ENCODE data around the gene RACGAP1. TPM values are rescaled to one million over a fixed set of nuclear protein-coding genes. Genes with fewer than 3 reads are reported as not detected.
A peak's percentile ranks its signal among the peaks of the same experiment; 100 is the strongest.

The RACGAP1 gene
- total RNA-seq, 2 donors from 2014 or later = 109 to 195 TPM

DNA sequence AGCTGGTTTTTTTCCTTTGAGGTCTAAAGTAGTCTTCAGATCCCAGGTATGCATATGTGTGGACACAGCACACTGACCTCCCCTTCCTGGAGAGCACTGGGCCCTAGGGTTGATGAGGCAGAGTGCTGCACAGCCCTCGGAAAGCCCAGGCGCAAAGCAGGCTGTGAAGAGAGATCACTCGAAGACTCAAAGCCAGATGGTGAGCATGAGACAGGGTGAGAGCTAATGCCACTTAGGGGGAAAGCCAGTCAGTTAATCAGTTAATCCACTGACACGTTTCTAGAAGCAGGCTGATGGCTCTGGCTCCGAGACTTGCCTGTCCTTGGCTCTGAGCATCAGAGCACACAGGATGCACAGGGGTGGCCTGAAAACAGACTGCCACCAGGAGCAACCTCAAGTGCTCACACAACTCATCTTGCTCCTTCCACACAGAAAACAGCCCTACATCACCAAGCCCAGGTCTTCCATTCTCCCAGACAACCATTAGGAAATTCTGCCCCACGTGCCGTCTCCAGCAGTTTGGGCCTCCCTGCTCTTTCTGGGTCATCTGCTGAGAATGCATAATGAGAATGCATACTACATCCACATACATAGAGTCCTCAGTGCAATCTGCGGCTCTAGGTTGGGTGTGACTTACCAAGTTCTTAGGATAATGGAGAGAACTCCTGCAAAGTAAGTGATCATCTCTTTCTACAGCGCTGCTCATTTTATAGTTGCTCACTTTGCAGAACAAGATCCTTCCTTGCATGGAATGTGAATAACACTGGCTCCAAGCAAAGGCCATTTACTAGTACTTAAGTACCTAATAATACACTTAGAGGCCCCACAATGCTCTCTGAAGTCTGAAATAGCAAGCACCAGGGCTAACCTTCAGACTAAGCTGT is 40.6 kb downstream of the RACGAP1 start:
- H3K27ac Mint-ChIP-seq = no peak overlapping the region
- DNase-seq (ENCODE audit: low spot score in 2 of 2) (no peak), ATAC-seq (no peak)
- H3K9me3 Mint-ChIP-seq = no peaks in the 10 kb centered on the region
- H3K36me3 Mint-ChIP-seq = peaks cover 0 to 30% of the 10 kb centered on the region in 2 donors

DNA sequence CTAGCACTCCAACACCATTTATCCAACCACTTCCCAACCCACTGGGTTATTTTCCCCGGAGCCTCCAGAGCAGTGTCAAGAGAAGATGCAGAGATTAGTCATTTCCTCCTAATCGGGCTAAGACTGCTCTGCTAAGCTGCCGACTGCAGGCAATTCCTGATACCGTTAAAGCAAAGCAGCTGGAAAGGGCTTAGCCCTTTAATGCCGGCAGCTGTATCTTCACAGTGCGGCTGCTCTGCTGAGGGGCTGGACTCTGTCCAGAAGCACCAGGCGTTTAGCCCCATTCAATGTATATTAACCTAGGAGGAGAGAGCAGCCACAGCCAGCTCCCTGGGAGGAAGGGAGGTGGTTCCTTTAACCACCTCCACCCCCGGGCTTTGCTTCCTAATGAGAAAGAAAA is 41.4 kb downstream of the RACGAP1 start:
- H3K36me3 Mint-ChIP-seq = peaks cover 0 to 27% of the 10 kb centered on the region in 2 donors
- no peaks in the 10 kb centered on the region for H3K9me3 Mint-ChIP-seq
- ATAC-seq (peak in 1 of 2 donors; percentile 11), DNase-seq (ENCODE audit: low spot score in 2 of 2) (no peak)
- no peak overlapping the region for H3K27ac Mint-ChIP-seq

DNA sequence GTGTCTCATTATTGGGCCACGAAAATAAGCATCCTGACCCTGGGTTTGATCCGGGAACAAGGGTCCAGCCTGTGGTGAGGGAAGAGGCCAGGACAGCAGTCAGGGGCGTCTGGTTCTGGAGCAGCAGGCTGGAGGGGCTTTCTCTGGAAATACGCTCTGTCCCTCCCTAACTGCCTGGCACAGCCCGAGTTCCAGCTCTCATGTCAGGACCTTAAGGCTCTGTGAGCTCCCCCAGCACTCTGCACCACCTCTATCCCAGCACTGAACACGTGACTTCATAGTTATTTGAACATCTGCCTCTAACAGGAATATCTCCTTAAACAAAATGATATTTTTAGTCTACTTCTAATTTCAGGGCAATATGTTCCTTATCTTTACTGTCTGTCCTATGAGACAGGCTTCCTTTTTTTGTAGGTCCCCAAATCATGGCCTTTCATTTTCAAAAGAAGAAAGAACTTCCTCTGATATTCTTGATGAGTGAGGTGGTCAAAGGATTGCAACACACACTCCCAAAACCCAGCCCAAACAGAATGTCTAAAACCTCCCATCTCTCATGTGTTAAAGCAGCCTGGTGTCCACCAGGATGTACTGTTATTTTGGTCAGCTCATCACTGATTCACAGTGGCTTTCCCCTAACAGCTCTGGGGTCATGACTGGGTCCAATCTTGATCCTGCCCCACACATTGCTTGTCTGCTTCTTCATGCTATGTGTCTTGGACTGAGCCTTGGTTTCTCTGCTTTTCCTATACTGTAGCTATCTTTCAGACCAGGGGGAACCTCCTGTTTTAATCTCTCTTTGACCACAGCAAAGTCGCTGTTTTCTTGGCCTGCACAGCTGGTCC is 42.8 kb downstream of the RACGAP1 start:
- peak overlapping the region in 1 of 2 donors; percentile 81 for H3K27ac Mint-ChIP-seq
- no peaks in the 10 kb centered on the region for H3K9me3 Mint-ChIP-seq
- ATAC-seq (no peak), DNase-seq (ENCODE audit: low spot score in 2 of 2) (no peak)
- peaks cover 0 to 15% of the 10 kb centered on the region in 2 donors for H3K36me3 Mint-ChIP-seq

DNA sequence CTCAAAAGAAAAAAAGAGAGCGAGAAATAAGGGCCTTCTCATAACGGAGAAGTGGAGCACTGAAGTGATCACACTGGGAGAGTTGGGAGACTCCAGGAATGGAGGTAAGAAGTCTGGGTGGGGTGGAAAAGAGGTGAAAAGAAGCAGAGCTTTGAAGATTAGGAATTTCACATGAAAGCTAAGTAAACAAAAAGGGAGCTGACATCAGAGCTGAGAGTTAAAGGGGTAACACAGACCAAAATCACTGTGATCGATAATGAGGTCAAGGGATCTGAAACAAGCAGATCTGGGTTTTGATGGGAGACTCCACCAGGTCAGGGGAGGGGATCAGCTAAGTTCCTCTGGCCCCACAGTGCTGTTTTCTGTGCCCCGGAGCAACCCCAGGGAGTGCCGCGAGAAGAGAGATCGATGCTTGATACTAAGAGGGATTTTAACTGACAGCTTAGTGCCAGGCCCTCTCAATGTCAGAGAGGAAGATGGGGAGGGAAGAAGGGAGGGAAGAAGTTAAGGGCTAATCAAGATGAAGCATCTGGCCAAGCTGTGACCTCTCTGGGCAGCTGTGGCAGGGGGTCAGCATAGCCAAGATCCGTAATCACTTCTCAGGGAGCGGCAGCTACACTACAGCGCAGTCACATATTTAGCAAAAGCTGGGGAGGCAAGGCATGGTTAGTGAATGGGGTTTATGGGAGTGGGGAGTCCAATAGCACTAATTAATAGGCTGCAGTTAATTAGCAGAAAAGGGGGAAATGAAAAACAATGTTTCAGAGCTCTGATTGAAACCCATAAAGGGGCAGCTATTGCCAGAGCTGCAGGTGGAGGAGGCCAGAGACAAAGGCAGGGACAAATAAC is 44.6 kb downstream of the RACGAP1 start:
- Mint-ChIP-seq H3K27ac (peak overlapping the region in 1 of 2 donors; percentile 5), H3K36me3 (peaks cover 0 to 6% of the 10 kb centered on the region in 2 donors), H3K9me3 (no peaks in the 10 kb centered on the region)
- no peak for DNase-seq (ENCODE audit: low spot score in 2 of 2)
- no peak for ATAC-seq

DNA sequence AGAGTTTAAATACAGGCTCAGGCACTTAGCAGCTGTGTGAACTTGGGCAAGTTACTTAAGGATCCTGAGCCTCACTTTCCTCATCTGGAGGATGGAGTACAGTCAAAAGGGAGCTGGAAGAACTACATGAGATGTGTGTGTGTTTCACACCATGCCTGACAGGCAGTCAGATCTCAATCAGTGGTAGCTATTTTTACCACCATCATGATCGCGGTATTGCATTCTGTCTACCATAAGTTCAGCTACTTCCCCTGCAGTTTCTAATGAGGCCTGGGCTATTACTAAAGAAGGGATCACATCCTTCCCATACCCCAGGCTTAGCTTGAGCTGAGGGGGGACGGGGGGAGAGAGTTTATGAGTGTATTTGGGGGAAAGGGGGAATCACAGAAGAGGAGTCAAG is 45.5 kb downstream of the RACGAP1 start:
- H3K27ac Mint-ChIP-seq = peak overlapping the region; percentile 5 to 87
- DNase-seq (ENCODE audit: low spot score in 2 of 2) (no peak), ATAC-seq (no peak)
- H3K9me3 Mint-ChIP-seq = no peaks in the 10 kb centered on the region
- no peaks in the 10 kb centered on the region for H3K36me3 Mint-ChIP-seq

DNA sequence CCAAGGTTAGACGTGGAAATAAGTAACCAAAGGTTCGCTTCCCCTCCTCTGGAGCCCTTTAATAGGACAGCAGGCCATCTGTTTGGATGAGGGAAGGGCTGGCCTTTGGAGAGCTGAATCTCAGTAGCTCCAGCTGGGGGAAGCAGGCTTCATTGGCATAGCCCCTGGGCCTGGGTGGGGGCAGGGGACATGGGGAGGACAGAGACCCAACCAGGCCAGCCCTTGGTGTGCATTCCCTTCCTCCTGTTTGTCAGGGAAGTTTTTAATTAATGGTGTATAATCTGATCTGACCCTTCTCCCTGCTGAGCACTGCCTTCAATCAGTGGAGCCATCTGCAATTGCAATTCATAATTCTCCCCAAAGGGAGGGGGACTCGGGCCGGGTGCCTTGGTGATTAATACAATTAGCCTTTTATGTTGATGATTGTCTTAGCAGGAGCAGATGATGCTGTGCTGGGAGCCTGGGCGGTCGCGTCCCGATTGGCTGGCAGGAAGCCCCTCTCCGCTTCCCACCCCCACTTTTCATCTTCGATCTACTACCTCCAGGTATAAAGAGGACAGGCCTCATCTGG is 46.2 kb downstream of the RACGAP1 start:
- Mint-ChIP-seq H3K9me3 (no peaks in the 10 kb centered on the region), H3K36me3 (no peaks in the 10 kb centered on the region), H3K27ac (peak overlapping the region in 1 of 2 donors; percentile 87)
- DNase-seq (ENCODE audit: low spot score in 2 of 2) (no peak), ATAC-seq (no peak)

DNA sequence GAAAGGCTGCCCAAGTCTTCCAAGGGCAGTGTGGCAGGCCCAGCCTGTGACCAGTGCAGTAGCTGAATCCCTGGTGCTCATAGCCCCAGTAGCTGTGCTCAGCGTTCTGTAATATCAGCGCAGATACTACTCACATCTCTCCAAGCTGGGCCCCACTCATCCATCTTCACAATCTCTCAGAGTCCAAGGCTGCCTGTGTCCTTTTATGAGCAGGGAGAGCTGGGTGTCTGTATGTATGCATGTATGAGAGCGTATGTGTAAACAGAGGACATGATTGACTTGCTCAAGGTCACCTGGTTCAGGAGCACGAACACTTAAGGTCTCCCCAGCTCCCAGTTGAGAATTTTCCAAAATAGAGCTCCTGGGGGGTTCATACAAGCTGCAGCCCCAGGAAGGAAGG is 47.2 kb downstream of the RACGAP1 start:
- H3K36me3 Mint-ChIP-seq = no peaks in the 10 kb centered on the region
- no peaks in the 10 kb centered on the region for H3K9me3 Mint-ChIP-seq
- ATAC-seq (no peak), DNase-seq (ENCODE audit: low spot score in 2 of 2) (no peak)
- peak overlapping the region in 1 of 2 donors; percentile 55 for H3K27ac Mint-ChIP-seq

DNA sequence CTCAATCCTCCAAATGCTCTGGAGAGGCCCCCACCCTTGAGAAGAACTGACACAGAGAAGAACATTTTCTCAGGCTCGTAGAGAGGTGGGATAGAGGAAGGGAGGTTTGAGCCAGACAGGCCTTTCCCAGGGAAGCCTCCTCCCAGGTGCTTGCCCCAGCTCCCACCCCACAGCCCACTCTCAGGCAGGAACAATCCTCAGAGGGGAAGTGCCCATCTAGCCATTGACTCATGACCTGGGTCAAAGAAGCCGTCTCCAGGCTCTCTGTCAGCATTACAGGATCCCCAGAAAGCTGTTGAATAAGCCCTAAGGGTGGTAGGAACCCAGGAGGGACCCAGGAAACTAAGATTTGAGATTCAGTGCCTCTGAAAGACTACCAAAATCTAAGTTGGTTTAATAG is 48.7 kb downstream of the RACGAP1 start:
- DNase-seq (ENCODE audit: low spot score in 2 of 2) = no peak
- Mint-ChIP-seq H3K36me3 (no peaks in the 10 kb centered on the region), H3K27ac (peak overlapping the region in 1 of 2 donors; percentile 44), H3K9me3 (no peaks in the 10 kb centered on the region)
- ATAC-seq = no peak

DNA sequence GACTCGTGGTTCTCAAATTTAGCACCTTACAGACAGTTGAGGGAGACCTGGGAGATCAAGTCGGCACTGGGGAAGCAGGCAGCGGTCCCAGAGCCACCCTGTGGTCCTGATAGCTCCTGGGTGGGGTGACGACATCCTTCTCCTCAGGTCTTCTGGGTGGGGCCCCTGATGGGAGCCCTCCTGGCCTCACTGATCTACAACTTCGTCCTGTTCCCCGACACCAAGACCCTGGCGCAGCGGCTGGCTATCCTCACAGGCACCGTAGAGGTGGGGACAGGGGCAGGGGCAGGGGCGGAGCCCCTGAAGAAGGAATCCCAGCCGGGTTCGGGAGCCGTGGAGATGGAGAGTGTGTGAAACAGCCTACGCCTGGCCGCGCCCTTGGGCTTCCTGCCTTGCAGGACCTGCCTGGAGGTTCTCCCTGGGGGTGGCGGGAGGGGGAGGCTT is 50.0 kb downstream of the RACGAP1 start:
- no peaks in the 10 kb centered on the region for H3K9me3 Mint-ChIP-seq
- no peak for DNase-seq (ENCODE audit: low spot score in 2 of 2)
- H3K36me3 Mint-ChIP-seq = no peaks in the 10 kb centered on the region
- peak overlapping the region in 1 of 2 donors; percentile 15 for H3K27ac Mint-ChIP-seq
- ATAC-seq = no peak

DNA sequence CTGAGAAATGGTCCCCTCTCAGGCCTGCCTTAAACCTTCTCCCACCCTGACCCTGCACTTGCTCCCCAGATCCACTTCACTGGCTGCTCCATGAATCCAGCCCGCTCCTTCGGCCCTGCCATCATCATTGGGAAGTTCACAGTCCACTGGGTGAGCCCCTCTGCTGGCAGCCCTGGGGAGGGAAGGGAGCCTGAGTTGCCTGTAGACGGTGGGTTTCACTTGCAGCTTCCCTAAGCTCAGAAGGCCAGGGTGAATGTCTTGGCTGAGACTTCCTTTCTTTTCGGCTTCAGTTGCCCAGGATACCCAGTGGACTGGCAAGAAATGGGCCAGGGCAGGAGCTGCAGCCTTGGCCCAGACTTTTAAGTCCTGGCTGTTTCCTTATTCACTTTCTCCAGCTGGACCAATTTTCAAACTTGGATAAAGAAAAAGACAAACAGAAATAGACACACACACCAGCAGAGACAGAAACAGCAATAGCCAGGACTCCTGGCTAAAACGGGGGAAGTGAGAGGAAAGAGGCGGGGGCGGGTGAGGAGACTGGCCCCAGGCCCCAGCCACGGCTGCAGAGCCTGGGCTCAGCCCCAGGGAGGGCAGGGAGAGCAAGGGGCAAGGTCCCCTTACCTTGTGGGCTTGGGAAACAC is 50.5 kb downstream of the RACGAP1 start:
- H3K9me3 Mint-ChIP-seq = no peaks in the 10 kb centered on the region
- peak overlapping the region in 1 of 2 donors; percentile 15 for H3K27ac Mint-ChIP-seq
- H3K36me3 Mint-ChIP-seq = no peaks in the 10 kb centered on the region
- DNase-seq (ENCODE audit: low spot score in 2 of 2) (no peak), ATAC-seq (no peak)

DNA sequence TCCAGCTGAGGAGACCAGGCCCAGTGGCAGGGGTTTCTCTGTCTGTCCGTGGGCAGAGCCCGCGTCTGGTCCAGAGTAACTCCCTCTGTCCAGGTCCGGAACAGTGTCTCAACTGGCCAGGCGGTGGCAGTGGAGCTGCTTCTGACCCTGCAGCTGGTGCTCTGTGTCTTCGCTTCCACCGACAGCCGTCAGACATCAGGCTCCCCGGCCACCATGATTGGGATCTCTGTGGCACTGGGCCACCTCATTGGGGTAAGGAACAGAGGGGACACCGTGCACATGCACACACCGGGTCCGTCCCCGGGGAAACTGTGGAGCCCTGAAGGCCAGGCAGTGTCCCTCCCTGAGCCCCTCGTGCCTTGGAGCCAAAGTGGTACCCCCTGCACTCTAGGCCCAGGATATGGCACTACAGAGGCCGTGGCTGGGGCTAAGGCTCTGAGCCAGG is 51.0 kb downstream of the RACGAP1 start:
- ATAC-seq (no peak), DNase-seq (ENCODE audit: low spot score in 2 of 2) (no peak)
- Mint-ChIP-seq H3K27ac (no peak overlapping the region), H3K9me3 (no peaks in the 10 kb centered on the region), H3K36me3 (no peaks in the 10 kb centered on the region)

DNA sequence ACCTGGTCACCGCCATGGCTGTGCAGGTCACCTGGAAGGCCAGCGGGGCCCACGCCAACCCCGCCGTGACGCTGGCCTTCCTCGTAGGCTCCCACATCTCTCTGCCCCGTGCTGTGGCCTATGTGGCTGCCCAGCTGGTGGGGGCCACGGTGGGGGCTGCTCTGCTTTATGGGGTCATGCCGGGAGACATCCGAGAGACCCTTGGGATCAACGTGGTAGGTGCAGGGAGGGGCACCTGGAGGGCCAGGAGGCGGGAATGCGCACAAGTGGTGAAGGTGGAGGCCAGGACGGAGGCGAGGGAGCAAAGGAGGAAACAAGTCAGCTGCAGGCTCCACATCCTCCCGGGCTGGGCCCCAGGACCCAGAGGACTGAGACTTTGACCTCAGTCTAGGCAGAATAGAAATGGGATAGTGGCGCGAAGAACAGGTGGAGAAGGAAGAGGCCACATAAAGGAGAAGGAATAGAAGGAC is 51.9 kb downstream of the RACGAP1 start:
- DNase-seq (ENCODE audit: low spot score in 2 of 2) = no peak
- Mint-ChIP-seq H3K36me3 (no peaks in the 10 kb centered on the region), H3K27ac (no peak overlapping the region), H3K9me3 (no peaks in the 10 kb centered on the region)
- no peak for ATAC-seq

DNA sequence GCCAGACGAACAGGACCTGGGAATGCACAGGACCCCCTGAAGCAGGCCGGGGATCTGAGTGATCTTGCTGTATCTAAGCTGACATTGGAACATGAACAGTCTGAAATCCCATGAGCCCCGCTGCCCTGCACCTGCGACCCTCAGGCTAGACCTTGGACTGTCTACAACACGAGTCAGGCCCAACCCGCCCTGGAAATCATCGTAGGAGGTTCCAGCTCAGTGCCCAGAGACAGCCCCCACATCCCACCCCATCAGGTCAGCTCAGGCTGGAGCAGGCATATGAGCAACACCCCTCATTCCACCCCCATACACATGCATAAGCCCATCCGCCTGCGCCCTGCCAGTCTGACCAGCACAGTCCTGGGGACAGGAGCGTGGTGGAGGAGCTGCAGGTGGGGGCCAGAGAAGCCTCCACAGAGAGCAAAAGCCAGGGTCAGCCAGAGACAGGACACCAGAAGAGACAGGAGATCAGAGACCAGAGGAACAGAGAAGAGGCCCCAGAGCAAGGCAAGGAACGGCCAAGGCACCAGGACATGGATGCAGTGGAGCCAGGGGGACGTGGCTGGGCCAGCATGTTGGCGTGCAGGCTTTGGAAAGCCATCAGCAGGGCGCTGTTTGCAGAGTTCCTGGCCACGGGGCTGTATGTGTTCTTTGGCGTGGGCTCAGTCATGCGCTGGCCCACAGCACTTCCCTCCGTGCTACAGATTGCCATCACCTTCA is 52.5 kb downstream of the RACGAP1 start, which contains the start of gene AQP6:
AQP6 (plus strand) TSS at position 307 of the 720 bp plus-strand sequence; CDS start at position 534, 227 bp downstream.
- DNase-seq (ENCODE audit: low spot score in 2 of 2) (no peak), ATAC-seq (no peak)
- Mint-ChIP-seq H3K27ac (no peak within 1 kb of the TSS), H3K9me3 (no peaks in the 10 kb centered on the region), H3K36me3 (no peaks in the 10 kb centered on the region)

DNA sequence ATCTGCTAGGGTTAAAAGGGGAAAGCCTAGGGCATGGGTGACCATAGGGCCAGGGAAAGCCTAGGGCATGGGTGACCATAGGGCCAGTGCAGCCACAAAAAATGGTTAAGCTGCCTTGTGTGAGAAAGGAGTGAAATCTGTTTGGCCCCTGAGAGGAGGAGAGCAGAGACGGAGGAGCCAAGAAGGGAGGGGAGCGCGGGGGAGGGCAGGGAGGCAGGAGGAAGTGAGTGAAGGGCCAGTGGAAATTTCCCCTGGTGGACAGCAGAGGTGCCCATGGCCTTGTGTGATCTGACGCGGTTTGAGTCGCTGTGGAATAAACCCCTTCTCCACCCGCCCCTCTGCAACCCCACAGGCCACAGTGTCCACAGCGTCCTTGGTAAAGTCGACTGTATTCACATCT is 53.2 kb downstream of the RACGAP1 start:
- DNase-seq (ENCODE audit: low spot score in 2 of 2) (no peak), ATAC-seq (no peak)
- Mint-ChIP-seq H3K27ac (no peak overlapping the region), H3K9me3 (no peaks in the 10 kb centered on the region), H3K36me3 (no peaks in the 10 kb centered on the region)

DNA sequence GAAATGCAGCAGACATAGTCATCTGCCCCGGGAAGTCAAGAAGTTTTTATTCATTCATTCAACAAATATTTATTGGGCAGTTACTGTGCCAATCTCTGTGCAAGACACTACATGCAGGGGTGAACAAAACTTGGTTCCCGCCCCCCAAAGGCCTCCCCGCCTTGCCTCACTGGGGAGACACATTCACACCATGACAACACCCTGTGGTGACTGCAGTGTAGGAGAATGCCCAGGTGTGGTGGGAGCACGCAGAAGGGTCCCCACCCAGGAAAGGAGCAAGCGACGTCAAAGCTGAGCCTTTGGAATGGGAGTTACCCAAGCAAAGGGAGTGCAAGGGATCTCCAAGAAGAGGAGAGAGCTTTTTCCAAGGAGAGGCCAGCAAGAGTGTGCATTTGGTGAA is 54.2 kb downstream of the RACGAP1 start:
- DNase-seq (ENCODE audit: low spot score in 2 of 2) (no peak), ATAC-seq (no peak)
- Mint-ChIP-seq H3K9me3 (no peaks in the 10 kb centered on the region), H3K27ac (no peak overlapping the region), H3K36me3 (no peaks in the 10 kb centered on the region)
